GM21529 (cell line): ENCODE results near the gene EID2B.

ENCODE experiments used
- ATAC-seq: cut with Tn5 transposase; IDR thresholded peaks from one replicate; pipeline ENCODE4 v1.9.1; 2021; ENCODE audit not compliant: unreplicated experiment

The EID2B gene

GRCh38 chr19:39500543-39500942, 32.1 kb downstream of the EID2B start:
- ATAC-seq, result no peak

- ATAC-seq, result no peak
Measured at GRCh38 chr19:39499932-39500331, 32.7 kb downstream of the EID2B start.

GRCh38 chr19:39498798-39499642, 33.6 kb downstream of the EID2B start, which contains the start of gene DLL3:
Gene DLL3 (plus strand): TSS chr19:39498947. CDS start chr19:39498975, 28 bp downstream.
- ATAC-seq, result no peak

- ATAC-seq, result no peak
Measured at GRCh38 chr19:39497996-39498797, 34.5 kb downstream of the EID2B start.

GRCh38 chr19:39497701-39497995, 35.0 kb downstream of the EID2B start:
- no peak for ATAC-seq

GRCh38 chr19:39496063-39496462, 36.6 kb downstream of the EID2B start:
- ATAC-seq, result no peak

- ATAC-seq, result no peak
Measured at GRCh38 chr19:39494661-39495060, 38.0 kb downstream of the EID2B start.

GRCh38 chr19:39492788-39493187, 39.9 kb downstream of the EID2B start:
- no peak for ATAC-seq

GRCh38 chr19:39492225-39492624, 40.4 kb downstream of the EID2B start:
- ATAC-seq, result no peak

GRCh38 chr19:39489756-39490155, 42.9 kb downstream of the EID2B start:
- ATAC-seq, result no peak

- no peak for ATAC-seq
Measured at GRCh38 chr19:39483141-39483540, 49.5 kb downstream of the EID2B start.

GRCh38 chr19:39481676-39482075, 51.0 kb downstream of the EID2B start:
- ATAC-seq, result no peak

- peak; percentile 20 for ATAC-seq
Measured at GRCh38 chr19:39481229-39481545, 51.5 kb downstream of the EID2B start.
